ENCODE data around the gene PCMTD2.

PCMTD2 gene

GRCh38 chr20:64255361-64256281 lies at the start of gene PCMTD2:
Gene PCMTD2 (plus strand): TSS chr20:64255748. CDS start chr20:64259966, 4,218 bp downstream.
- peak; percentile 65 for DNase-seq

- DNase-seq = no peak
These were observed 48.9 kb upstream of the PCMTD2 start for GRCh38 chr20:64206614-64207013.

- DNase-seq = no peak
These were observed 47.6 kb upstream of the PCMTD2 start for GRCh38 chr20:64207641-64208590.

GRCh38 chr20:64209148-64209547 lies 46.4 kb upstream of the PCMTD2 start:
- DNase-seq = no peak

- DNase-seq = no peak
These were observed 44.7 kb upstream of the PCMTD2 start for GRCh38 chr20:64210656-64211369.

GRCh38 chr20:64211874-64212658 lies 43.5 kb upstream of the PCMTD2 start:
- no peak for DNase-seq

GRCh38 chr20:64212755-64213154 lies 42.8 kb upstream of the PCMTD2 start:
- DNase-seq = no peak

GRCh38 chr20:64214113-64214512 lies 41.4 kb upstream of the PCMTD2 start:
- DNase-seq = no peak

GRCh38 chr20:64214952-64215351 lies 40.6 kb upstream of the PCMTD2 start:
- DNase-seq = no peak

- DNase-seq = no peak
These were observed 39.5 kb upstream of the PCMTD2 start for GRCh38 chr20:64216036-64216435.

- no peak for DNase-seq
These were observed 38.6 kb upstream of the PCMTD2 start for GRCh38 chr20:64216910-64217309.

GRCh38 chr20:64217539-64218221 lies 37.9 kb upstream of the PCMTD2 start:
- no peak for DNase-seq

- DNase-seq = no peak
These were observed 36.3 kb upstream of the PCMTD2 start for GRCh38 chr20:64219202-64219601.

- DNase-seq = no peak
These were observed 35.8 kb upstream of the PCMTD2 start for GRCh38 chr20:64219730-64220129.

- DNase-seq = no peak
These were observed 35.1 kb upstream of the PCMTD2 start for GRCh38 chr20:64220420-64220819.

GRCh38 chr20:64220891-64221527 lies 34.5 kb upstream of the PCMTD2 start:
- no peak for DNase-seq

- no peak for DNase-seq
These were observed 33.2 kb upstream of the PCMTD2 start for GRCh38 chr20:64222291-64222735.

GRCh38 chr20:64222851-64223525 lies 32.6 kb upstream of the PCMTD2 start:
- DNase-seq = no peak

- no peak for DNase-seq
These were observed 32.0 kb upstream of the PCMTD2 start for GRCh38 chr20:64223526-64224067.

All from DMS153 (cell line).